Measurements from ENCODE around the gene RTCB.

The RTCB gene

DNA sequence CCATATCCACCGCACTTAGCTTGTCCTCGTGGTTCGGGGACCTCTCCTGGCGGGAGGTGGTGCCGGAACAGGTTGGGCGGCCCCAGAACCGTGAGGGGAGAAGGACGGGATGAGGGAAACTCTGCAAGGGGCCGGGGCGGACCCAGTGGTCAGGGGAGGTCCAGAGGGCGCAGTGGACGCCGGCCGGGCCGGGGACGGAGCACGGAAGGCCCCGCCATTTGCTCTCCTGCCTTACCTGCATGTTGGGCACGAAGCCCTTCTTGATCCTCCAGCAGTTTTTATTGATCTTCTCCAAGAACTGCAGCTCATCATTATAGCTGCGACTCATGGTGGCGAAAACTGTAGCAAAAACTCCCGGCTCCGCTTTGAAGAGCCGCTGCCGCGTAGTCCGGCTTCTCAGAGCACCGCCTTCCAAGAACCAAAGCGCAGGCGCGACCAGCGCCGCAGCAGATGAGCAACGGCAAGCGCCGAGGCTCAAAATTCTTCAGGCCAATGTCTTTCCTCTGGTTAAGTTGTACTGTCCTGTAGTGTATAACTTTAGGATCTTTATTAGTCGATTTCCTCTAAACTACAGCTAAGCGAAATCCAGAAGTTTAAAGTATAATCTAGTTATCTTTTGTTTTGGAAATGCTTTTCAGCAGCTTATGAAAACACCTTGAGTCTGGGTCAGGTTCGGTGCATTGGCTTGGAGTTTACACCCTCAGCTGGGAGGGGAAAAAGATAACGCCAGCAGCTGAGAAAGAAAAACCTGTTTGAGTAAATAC, at the start of gene RTCB:
RTCB (minus strand) TSS at position 419 of the 764 bp plus-strand sequence; CDS start at position 328, 91 bp downstream.
- DNase-seq (ENCODE audit: low spot score) = peak; percentile 85

- DNase-seq (ENCODE audit: low spot score) = no peak
Measured at GRCh38 chr22:32457031-32457430, 45.0 kb upstream of the RTCB start.

GRCh38 chr22:32448980-32449379, 36.9 kb upstream of the RTCB start:
- DNase-seq (ENCODE audit: low spot score) = no peak

- no peak for DNase-seq (ENCODE audit: low spot score)
Measured at GRCh38 chr22:32446321-32446720, 34.3 kb upstream of the RTCB start.

GRCh38 chr22:32444068-32444467, 32.0 kb upstream of the RTCB start:
- DNase-seq (ENCODE audit: low spot score) = no peak

GRCh38 chr22:32430352-32430751, 18.3 kb upstream of the RTCB start:
- no peak for DNase-seq (ENCODE audit: low spot score)

DNA sequence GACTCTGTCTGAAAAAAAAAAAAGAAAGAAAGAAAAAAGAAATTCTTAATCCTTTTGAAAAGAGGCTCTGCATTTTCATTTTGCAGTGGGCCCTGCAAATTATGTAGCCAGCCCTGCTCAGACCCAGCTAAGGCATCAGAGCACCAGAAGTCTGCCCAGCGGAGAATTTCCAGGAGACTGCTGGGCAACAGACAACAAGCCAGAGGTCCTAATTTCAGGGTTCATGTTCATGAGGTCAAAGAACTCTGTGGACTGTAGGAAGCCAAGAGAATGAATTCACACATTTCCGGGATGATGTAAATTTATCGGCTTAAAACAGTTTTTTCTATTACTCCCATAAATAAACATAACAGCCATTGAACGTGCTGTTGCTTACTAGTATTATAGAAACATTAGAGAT, 14.8 kb upstream of the RTCB start:
- DNase-seq (ENCODE audit: low spot score) = no peak

DNA sequence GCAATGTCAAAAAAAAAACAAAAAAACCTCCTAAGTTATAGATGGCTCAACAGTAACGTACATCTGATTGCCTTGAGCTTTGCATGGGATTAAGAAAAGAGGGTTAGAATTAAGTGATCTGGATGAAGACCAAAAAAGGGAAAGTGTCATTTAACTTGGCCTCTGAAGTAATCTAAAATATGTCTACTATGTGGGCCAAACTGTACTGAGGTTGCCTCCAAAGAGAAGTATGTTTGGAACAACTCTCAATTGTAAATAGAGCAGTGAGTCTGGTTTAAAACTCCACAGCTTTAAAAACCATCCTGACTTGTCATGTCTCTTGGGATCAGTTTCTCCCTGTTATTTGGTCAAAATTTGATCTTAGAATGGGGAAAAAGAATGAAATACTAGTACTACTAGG, 11.6 kb upstream of the RTCB start:
- no peak for DNase-seq (ENCODE audit: low spot score)

DNA sequence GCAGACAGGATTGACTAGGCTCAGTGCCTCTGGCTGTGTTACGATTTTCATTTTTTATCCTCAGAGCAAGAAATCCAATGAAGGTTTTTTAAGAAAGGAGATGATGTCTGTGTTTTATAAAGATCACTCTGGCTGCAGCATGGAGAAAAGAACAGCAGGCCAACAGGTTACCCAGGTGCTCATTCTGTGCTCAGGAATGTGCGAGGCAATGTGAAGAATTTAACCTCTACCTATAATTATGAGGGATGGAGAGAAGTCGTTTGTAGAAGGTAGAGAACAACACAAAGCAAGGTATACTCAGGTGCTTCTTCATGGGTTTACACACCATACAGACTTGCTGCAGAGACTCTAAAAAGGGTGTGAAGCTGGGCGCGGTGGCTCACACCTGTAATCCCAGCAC, 10.0 kb upstream of the RTCB start:
- DNase-seq (ENCODE audit: low spot score) = no peak

DNA sequence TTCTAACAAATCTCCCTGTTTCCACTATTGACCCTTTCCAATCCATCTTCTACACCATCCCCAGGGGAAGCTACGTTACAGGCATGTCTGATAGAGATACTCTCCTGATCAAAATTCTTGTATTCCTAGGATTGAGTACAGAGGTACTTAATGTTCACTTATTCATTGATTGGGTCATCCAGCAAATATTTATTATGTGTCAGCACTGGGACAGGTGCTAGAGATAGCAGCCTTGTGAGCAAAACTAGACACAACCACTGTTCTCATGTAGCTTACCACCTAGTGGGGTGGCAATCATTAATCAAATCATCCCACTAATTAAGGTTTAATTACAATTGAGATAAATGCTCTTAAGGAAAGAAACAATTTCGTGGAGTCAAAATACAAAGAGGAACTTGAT, 9.4 kb upstream of the RTCB start:
- DNase-seq (ENCODE audit: low spot score) = no peak

DNA sequence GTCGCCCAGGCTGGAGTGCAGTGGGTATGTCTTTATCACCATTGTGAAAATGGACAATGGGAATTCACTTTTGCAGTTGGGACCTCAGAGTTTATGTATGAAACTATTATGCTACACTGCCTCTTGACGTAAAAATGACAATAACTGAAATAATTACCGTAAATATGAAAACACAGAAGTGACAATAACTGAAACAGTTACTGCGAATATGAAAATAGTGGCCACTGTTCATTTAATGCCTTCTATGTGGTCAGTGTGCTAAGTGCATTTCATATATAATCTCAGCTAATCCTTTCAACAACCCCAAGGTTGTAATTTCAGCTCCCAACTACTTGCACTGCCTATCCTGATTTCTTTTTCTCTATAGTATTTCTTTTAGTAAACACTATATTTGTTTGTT, 5.9 kb upstream of the RTCB start:
- DNase-seq (ENCODE audit: low spot score) = no peak

DNA sequence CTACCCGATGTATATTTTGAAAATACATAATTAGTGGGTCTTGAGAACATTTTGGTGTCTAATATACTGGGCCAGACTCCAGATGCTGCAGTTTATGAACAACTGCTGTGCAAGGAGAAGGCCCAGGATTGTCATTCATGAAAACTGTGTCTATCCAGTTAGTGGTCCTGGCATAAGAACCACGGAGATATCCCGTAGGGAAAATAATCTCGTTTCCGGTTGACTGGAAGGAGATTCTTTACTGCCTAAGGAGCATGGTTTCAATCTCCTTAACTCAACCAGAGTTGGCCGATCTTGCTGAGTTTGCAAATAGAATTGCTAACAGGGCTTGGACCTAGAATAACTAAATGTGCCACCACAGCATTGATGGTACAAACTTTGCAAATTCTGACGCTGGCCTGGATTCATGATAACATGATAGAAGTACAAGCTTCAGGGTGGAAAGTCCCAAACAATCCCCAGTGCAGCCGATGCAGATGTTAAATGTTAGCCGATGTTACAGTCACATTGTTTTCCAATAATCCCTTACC, 4.6 kb upstream of the RTCB start:
- DNase-seq (ENCODE audit: low spot score) = no peak

GRCh38 chr22:32414191-32414590, 2.1 kb upstream of the RTCB start:
- no peak for DNase-seq (ENCODE audit: low spot score)

- peak; percentile 11 for DNase-seq (ENCODE audit: low spot score)
Measured at GRCh38 chr22:32413719-32414118, 1.7 kb upstream of the RTCB start.

DNA sequence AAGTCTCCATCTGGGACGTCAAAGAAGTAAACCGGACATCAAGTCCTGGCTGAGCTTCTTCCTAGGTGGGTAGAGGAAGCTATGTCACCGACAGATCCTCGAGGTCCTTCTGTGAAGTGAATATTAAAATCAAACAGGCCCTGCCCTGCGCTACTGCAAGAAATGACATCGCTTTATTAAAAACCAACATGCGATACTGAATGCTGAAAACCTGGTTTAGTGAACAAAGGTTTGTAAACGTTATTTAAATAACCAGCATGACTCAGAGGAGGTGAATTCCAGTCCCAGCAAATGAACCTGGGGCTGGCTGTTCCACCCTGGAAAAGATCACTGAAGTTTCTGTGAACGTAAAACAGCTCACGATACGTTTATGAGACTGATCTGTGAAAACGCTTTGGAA, 645 bp downstream of the RTCB start:
- peak; percentile 26 for DNase-seq (ENCODE audit: low spot score)

DNA sequence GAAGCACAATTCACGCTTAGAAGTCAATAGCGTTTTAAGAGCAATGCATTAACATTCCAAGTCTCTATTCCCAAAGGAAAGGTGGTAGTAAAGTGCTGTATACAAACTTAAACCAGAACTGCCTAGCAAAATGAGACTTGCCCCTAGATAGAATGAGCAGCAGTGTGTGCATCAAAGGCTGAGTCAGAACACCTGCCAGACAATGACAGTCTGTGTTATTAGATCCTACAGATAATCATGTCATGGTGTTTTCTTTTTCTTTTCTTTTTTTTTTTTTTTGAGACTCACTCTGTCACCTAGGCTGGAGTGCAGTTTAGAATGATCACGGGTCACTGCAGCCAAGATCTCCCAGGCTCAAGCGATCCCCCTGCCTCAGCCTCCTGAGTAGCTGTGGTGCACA, 1.6 kb downstream of the RTCB start:
- DNase-seq (ENCODE audit: low spot score) = no peak

DNA sequence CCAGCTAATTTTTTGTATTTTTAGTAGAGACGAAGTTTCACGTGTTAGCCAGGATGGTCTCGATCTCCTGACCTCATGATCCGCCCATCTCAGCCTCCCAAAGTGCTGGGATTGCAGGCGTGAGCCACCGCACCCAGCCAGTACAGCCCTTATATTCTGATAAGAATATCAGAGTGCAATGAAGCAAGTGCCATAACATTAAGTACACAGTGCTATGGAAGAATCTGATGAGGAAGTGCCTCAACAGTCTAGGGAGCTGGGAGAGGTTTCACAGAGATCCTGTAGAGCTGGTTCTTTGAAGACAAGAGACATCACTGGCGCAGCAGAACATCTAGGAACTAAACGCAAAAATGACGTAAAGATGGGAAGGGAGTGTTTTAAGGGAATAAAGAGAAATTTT, 2.1 kb downstream of the RTCB start:
- DNase-seq (ENCODE audit: low spot score) = no peak

DNA sequence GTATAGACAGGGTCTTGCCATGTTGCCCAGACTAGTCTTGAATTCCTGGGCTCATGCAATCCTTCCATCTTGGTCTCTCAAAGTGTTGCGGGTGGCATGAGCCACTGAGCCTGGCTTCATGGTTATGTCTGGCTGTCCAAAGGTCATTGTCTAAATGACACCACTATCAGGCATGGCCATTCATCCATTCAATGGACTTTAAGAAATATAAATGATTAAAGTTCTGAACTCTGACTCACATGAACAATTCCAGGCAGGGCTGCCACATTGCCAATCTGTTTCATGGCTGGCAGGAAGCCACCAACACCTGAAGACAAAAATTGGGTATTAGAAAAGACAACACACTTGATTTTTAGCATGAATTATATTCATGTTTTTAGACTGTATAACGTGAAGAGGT, 4.1 kb downstream of the RTCB start:
- no peak for DNase-seq (ENCODE audit: low spot score)

DNA sequence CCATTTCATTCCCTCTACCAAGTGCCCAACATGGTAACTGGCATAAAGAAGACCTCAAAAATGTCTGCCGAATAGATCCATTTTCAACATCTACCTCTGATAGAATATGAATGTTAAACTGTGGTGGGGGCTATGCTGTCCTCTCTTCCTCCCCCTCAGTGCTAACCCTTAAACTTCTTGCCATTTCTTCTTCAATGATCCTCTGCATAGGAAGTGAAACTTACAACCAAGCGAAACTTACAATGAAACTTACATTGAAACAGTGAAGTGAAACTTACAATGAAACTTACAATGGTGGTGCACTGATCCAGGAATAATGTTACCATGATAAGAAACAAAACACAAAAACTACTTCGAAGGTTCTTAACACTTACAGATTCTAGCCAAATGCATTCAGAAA, 4.7 kb downstream of the RTCB start:
- no peak for DNase-seq (ENCODE audit: low spot score)

DNA sequence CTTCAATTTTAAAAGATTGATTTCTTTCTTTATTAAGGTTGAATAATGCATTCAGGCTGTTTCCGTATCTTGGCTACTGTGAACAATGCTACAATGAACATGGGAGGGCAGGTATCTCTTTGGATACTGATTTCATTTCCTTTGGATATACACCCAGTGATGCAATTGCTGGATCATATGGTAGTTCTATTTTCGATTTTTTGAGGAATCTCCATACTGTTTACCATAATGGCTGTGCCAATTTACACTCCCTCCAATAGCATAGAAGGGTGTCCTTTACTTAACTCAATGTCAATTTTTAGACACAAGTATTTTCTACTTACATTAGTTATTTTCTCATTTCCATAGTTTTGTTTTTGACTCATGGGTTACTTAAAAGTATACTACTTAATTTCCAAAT, 8.0 kb downstream of the RTCB start:
- no peak for DNase-seq (ENCODE audit: low spot score)

DNA sequence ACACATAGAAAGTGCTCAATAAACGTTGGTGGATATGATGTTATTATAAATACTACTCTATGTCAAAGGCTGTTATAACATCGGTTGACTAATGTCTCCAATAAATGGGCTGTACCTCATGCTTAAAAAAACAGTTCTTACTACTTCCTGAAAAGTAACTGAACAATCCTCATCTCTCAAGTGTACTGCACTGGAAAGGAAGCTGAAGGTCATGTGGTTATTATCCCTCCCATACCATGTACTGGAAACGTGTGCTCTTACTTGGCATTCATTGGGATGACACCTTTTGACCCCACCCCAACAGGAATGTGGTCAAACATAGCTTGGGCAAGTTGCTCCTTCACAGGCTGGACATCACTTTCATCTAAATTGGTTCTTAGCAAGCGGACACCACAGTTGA, 10.6 kb downstream of the RTCB start:
- DNase-seq (ENCODE audit: low spot score) = no peak

DNA sequence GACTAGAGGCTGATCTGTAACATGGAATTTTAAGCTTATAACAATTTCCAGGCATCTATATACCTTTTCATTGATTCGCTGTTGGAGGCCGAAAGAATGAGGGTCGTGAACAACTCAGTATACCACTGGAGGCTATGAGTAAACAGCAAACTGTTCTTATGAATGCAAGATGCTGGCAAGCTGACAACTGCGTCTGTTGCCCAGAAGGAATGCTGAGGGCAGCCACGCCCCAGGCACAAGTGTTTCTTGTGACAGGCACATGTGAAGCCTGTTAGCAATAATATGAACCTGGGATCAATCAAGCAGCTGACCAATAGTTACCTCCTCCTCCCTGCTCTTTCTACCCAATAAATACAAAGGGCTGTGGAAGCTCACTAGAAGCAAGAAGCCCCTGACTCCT, 15.3 kb downstream of the RTCB start:
- DNase-seq (ENCODE audit: low spot score) = no peak

DNA sequence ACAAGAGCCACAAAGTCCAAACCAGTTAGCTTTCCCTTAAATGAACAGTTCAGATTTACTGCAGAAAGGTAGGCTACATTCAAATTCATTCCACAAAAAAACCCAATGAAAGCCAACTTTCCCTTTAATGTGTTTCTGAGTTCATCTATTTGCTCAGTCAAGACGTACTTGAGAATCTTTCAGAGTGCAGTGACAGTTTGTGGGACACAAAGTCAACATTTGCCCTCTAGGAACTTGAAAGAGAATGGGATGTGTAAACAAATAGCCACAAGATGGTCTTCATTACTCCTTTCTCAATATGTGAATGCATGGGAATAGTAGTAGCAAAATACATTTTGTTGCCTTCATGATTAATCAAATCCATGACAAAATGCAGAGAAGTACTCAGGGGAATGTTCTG, 15.8 kb downstream of the RTCB start:
- no peak for DNase-seq (ENCODE audit: low spot score)

GRCh38 chr22:32395107-32395506, 16.9 kb downstream of the RTCB start:
- no peak for DNase-seq (ENCODE audit: low spot score)
